Amniotic stem cell (primary cell): ENCODE measurements around the gene NLRC5.

Experiments used
- DNase-seq: peaks from one replicate; lab custom pipeline; 2025; lab: John Stamatoyannopoulos, UW

NLRC5 gene

GRCh38 chr16:57131351-57131970, 142.1 kb downstream of the NLRC5 start:
- DNase-seq, result no peak

DNA sequence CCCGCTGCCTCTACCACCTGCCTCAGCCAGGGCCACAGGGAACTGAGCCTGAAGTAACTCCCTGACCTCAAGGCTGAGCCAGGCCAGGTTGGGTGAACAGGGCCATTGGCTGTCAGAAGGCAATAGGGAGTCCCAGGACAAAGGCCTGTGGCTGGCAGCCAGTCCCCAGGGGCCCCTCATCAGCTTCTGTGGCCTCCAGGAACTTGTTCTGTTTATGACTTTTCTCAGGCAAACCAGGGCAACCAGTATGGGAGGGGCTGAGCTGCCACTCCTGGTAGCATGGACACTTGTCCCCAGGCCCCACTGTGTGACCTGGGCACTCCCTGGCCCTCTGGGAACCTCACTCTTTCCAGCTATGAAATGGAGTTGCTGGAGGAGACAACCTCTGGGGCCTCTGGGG, 143.1 kb downstream of the NLRC5 start:
- DNase-seq, result no peak

DNA sequence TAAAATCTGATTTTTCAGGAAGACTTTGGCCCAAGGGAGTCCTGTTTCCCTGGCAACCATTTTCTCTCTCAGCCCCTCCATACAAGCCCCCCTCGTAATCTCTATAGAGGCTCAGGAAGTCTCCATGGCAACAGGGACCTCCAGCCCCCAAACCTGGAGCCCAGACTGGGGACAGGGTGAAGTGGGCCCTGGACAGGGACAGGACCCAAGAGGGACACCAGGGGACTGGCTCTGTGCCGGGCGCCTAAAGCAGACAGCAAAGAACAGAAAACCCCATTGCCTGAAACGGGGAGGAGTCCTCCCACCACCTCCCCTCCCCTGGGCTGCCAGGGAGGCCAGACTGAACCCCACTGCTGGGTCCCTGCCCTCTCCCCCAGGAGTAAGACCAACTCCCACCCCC, 143.7 kb downstream of the NLRC5 start:
- no peak for DNase-seq
